HepG2 (cell line): ENCODE measurements around the gene TBC1D24. TPM values are rescaled to one million over a fixed set of nuclear protein-coding genes. Genes with fewer than 3 reads are reported as not detected.

Experiments used
- ATAC-seq: fragments of 200-7000 bp; cut with Tn5 transposase; 3 replicates; pipeline ENCODE4 v1.9.1; 2020; ENCODE audit warnings: mild to moderate bottlenecking, moderate library complexity
- BruUV-seq: library from RNA; stranded (reverse); fragments of 400-500 nt; replicated peaks from 2 replicates; lab custom pipeline; 2021; lab: Mats Ljungman, UMichigan
- CTCF ChIA-PET: fragments of 300-600 bp; formaldehyde crosslinking; extraction: SDS; loops from one replicate; lab custom pipeline; 2021; ENCODE audit warnings: low total read pairs, inconsistent platforms, low intra/inter-chr PET ratio; lab: Yijun Ruan, JAX
- POLR2A ChIA-PET: fragments of 350-600 bp; sonication (Branson Sonifier 250); formaldehyde crosslinking; loops from one replicate; lab custom pipeline; 2020; ENCODE audit warnings: antibody characterized with exemption, inconsistent platforms; lab: Yijun Ruan, JAX
- DNase-seq: peaks from one replicate; pipeline ENCODE4 v3.0.0-alpha.2; 2015; ENCODE audit warnings: low spot score
- FAIRE-seq: peaks from 3 replicates; lab custom pipeline; 2011; peaks lifted over from hg19 to GRCh38; lab: Jason Lieb, UNC
- H2AFZ ChIP-seq: one replicate; pipeline ENCODE4 v1.6.1; 2011; ENCODE audit warnings: low read length, inconsistent platforms
- H3K27ac ChIP-seq: fragments of 300-600 bp; 3 replicates; pipeline ENCODE4 v1.8.0; 2011; ENCODE audit warnings: mixed run types, mild to moderate bottlenecking, mixed read lengths, low read length, inconsistent platforms; ENCODE audit not compliant: insufficient read depth; ENCODE audit errors: extremely low read length
- H3K27me3 ChIP-seq, 2 experiments: fragments of 200-600 bp in 1 of 2; 2 replicates in 1 of 2; 3 replicates in 1 of 2; pipeline versions ENCODE4 v1.6.0 to v1.8.0; 2011; ENCODE audit warnings: low read length in 2 of 2, mild to moderate bottlenecking in 2 of 2, moderate library complexity in 2 of 2, inconsistent platforms in 1 of 2; ENCODE audit not compliant: insufficient read depth in 2 of 2, control insufficient read depth in 1 of 2
- H3K36me3 ChIP-seq, 2 experiments: fragments of 200-600 bp in 1 of 2; replicated peaks in 1 of 2; 2 replicates in 1 of 2; 3 replicates in 1 of 2; pipeline versions ENCODE4 v1.5.1 to v1.8.0; 2011; ENCODE audit warnings: low read length in 2 of 2, inconsistent platforms in 1 of 2; ENCODE audit not compliant: insufficient read depth in 2 of 2, control insufficient read depth in 1 of 2
- H3K4me1 ChIP-seq: 2 replicates; pipeline ENCODE4 v1.5.1; 2012; ENCODE audit warnings: low read length, inconsistent platforms; ENCODE audit not compliant: insufficient read depth
- H3K4me2 ChIP-seq: 2 replicates; pipeline ENCODE4 v1.6.0; 2011; ENCODE audit warnings: low read depth, low read length, inconsistent platforms
- H3K4me3 ChIP-seq, 3 experiments: fragments of 200-600 bp in 1 of 3; sonication (generic), shearing (Covaris generic) in 1 of 3; replicated peaks in 1 of 3; 2 replicates each; pipeline ENCODE4 v1.5.1; 2011 to 2016; ENCODE audit warnings: low read length in 3 of 3, inconsistent platforms in 2 of 3, low read depth in 2 of 3, mild to moderate bottlenecking in 2 of 3, control low read depth in 1 of 3, mixed read lengths in 1 of 3; ENCODE audit not compliant: insufficient read depth in 1 of 3
- H3K79me2 ChIP-seq: one replicate; pipeline ENCODE4 v1.6.1; 2011; ENCODE audit warnings: low read length, inconsistent platforms; ENCODE audit not compliant: insufficient read depth
- H3K9ac ChIP-seq: 2 replicates; pipeline ENCODE4 v1.6.0; 2011; ENCODE audit warnings: mild to moderate bottlenecking, low read depth, low read length, inconsistent platforms; ENCODE audit not compliant: insufficient read depth
- H3K9me3 ChIP-seq: 2 replicates; pipeline ENCODE4 v1.5.1; 2012; ENCODE audit warnings: mild to moderate bottlenecking, low read length
- H4K20me1 ChIP-seq: 2 replicates; pipeline ENCODE4 v1.6.0; 2011; ENCODE audit warnings: inconsistent platforms, mild to moderate bottlenecking, low read length, moderate library complexity; ENCODE audit not compliant: insufficient read depth
- CBFB ChIP-seq: sonication (generic); formaldehyde crosslinking; IDR thresholded peaks from 2 replicates; pipeline ENCODE4 v1.4.0; 2020; ENCODE audit warnings: missing genetic modification reagents
- GABPB1 ChIP-seq: IDR thresholded peaks from 2 replicates; pipeline ENCODE4 v1.6.1; 2016; ENCODE audit warnings: mild to moderate bottlenecking, missing genetic modification reagents, moderate library complexity, missing compliant biosample characterization
- GZF1 ChIP-seq: sonication (generic); formaldehyde crosslinking; IDR thresholded peaks from 2 replicates; pipeline ENCODE4 v1.5.1; 2020; ENCODE audit warnings: mild to moderate bottlenecking, missing genetic modification reagents
- IRF2 ChIP-seq: IDR thresholded peaks from 2 replicates; pipeline ENCODE4 v1.6.1; 2018; ENCODE audit warnings: missing genetic modification reagents, missing compliant biosample characterization
- ISX ChIP-seq: sonication (generic); formaldehyde crosslinking; conservative IDR thresholded peaks from 2 replicates; pipeline ENCODE4 v1.5.0; 2020; ENCODE audit warnings: missing genetic modification reagents
- JUND ChIP-seq: sonication (generic); formaldehyde crosslinking; IDR thresholded peaks from 2 replicates; pipeline ENCODE4 v1.8.0; 2022; ENCODE audit warnings: mild to moderate bottlenecking, missing genetic modification reagents
- KDM6A ChIP-seq: IDR thresholded peaks from 2 replicates; pipeline ENCODE4 v1.6.1; 2016; ENCODE audit warnings: low read depth
- MBD4 ChIP-seq: IDR thresholded peaks from 2 replicates; pipeline ENCODE4 v1.6.1; 2012; ENCODE audit warnings: low read length, inconsistent platforms, borderline replicate concordance
- ZNF317 ChIP-seq: sonication (generic); formaldehyde crosslinking; IDR thresholded peaks from 2 replicates; pipeline ENCODE4 v1.5.0; 2020; ENCODE audit warnings: mild to moderate bottlenecking, missing genetic modification reagents
- WGBS: methylation state at CpG from one replicate; pipeline ENCODE4 v1.1.6; 2017; ENCODE audit warnings: low lambda C conversion rate; 5-methylcytosine and 5-hydroxymethylcytosine counted together
- in situ Hi-C: cut with HindIII; loops from 2 replicates; pipeline ENCODE4 v1.10.0; 2017; ENCODE audit warnings: low pct_unique_long_range_greater_than_20kb; ENCODE audit not compliant: extremely low pct_ligation_motif_present
- intact Hi-C: fragments of 100-400 bp; cut with micrococcal nuclease; formaldehyde crosslinking; loops from one replicate; pipeline ENCODE4 v1.10.0; 2022; ENCODE audit not compliant: unreplicated experiment
- polyA plus RNA-seq, 8 experiments: library from polyadenylated mRNA; depleted of rRNA in 3 of 8; stranded (reverse) in 7 of 8; unstranded in 1 of 8; fragments of >200 nt; fragmentation: Illumina TruSeq in 4 of 8; extraction: Trizol in 4 of 8; gene quantifications; 2 replicates each; pipeline versions ENCODE4 v1.2.1 to v1.2.3, GENCODE V29; 2011 to 2016; ENCODE audit warnings: low read depth in 4 of 8, missing spikeins in 1 of 8, mixed read lengths in 1 of 8; ENCODE audit not compliant: insufficient read depth in 1 of 8
- total RNA-seq, 5 experiments: library from RNA; depleted of rRNA; stranded (reverse); fragments of >200 nt; fragmentation: Illumina TruSeq; extraction: Trizol; gene quantifications; 2 replicates each; pipeline ENCODE4 v1.2.3, GENCODE V29; 2016; ENCODE audit warnings: low read depth in 1 of 5
- TF ChIP-seq, protein P1 (sequence below), 2 experiments: fragments of 450-650 bp in 1 of 2; sonication (generic) in 1 of 2; formaldehyde crosslinking in 1 of 2; IDR thresholded peaks; 2 replicates each; pipeline versions ENCODE4 v1.6.1 to v1.8.0; 2016 to 2022; ENCODE audit warnings: antibody characterized with exemption in 1 of 2, mild to moderate bottlenecking in 1 of 2, missing genetic modification reagents in 1 of 2
- TF ChIP-seq, protein P2 (sequence below), 2 experiments: sonication (generic) in 1 of 2; formaldehyde crosslinking in 1 of 2; IDR thresholded peaks; 2 replicates each; pipeline versions ENCODE4 v1.4.0 to v1.6.1; 2018 to 2020; ENCODE audit warnings: missing genetic modification reagents in 2 of 2, borderline replicate concordance in 1 of 2, low read depth in 1 of 2, mild to moderate bottlenecking in 1 of 2, missing biosample characterization in 1 of 2

The TBC1D24 gene
- total and polyA plus RNA-seq, 2 of the 13 experiments (the other 11 are each of a cell fraction or from before 2014, with no cell fraction given) = 7.7 to 13.7 TPM

DNA sequence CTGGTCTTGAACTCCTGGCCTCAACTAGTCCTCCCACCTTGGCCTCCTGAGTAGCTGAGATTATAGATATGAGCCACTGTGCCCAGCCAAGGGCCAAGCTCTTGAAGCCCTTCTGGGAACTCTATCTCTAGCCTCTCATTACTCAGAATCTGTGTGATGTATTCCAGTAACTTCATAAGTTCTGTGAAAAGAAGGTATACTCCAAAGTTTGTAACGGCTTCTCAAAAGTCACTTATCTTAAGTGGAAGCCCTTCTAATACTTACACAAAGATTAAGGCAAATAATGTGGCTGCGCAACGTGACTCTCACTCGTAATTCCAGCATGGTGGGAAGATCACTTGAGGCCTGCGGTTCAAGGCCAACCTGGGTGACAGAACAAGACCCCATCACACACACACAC, 19.7 kb downstream of the TBC1D24 start:
- ChIA-PET CTCF (no interaction called here), POLR2A (no interaction called here)
- intact Hi-C loops = no loop called here
- Histone ChIP-seq H3K36me3 (peaks cover 12 to 29% of the 10 kb centered on the region in 2 experiments; a peak in 4 of 5 replicates), H3K4me3 (no peak overlapping the region), H3K79me2 (peaks cover 6% of the 10 kb centered on the region), H3K27ac (no peak overlapping the region), H3K9ac (no peak overlapping the region), H3K27me3 (no peaks in the 10 kb centered on the region), H4K20me1 (peaks cover 4% of the 10 kb centered on the region; the same call in 1 of the 2 replicates), H3K4me1 (peaks cover 27% of the 10 kb centered on the region), H3K9me3 (no peaks in the 10 kb centered on the region), H2AFZ (no peak overlapping the region), H3K4me2 (no peak overlapping the region)
- TF ChIP-seq ISX (CRISPR knock-in tag) = no peak
- no peak for TF ChIP-seq ZNF317 (CRISPR knock-in tag)
- no peak for TF ChIP-seq KDM6A
- TF ChIP-seq MBD4 = no peak
- no peak for TF ChIP-seq GABPB1
- TF ChIP-seq IRF2 (CRISPR knock-in tag) = no peak
- no peak for TF ChIP-seq JUND (CRISPR knock-in tag)
- TF ChIP-seq, protein P1, sequence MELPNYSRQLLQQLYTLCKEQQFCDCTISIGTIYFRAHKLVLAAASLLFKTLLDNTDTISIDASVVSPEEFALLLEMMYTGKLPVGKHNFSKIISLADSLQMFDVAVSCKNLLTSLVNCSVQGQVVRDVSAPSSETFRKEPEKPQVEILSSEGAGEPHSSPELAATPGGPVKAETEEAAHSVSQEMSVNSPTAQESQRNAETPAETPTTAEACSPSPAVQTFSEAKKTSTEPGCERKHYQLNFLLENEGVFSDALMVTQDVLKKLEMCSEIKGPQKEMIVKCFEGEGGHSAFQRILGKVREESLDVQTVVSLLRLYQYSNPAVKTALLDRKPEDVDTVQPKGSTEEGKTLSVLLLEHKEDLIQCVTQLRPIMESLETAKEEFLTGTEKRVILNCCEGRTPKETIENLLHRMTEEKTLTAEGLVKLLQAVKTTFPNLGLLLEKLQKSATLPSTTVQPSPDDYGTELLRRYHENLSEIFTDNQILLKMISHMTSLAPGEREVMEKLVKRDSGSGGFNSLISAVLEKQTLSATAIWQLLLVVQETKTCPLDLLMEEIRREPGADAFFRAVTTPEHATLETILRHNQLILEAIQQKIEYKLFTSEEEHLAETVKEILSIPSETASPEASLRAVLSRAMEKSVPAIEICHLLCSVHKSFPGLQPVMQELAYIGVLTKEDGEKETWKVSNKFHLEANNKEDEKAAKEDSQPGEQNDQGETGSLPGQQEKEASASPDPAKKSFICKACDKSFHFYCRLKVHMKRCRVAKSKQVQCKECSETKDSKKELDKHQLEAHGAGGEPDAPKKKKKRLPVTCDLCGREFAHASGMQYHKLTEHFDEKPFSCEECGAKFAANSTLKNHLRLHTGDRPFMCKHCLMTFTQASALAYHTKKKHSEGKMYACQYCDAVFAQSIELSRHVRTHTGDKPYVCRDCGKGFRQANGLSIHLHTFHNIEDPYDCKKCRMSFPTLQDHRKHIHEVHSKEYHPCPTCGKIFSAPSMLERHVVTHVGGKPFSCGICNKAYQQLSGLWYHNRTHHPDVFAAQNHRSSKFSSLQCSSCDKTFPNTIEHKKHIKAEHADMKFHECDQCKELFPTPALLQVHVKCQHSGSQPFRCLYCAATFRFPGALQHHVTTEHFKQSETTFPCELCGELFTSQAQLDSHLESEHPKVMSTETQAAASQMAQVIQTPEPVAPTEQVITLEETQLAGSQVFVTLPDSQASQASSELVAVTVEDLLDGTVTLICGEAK (IDR thresholded peaks at IDR 0.05) = no peak
- TF ChIP-seq, protein P1 (CRISPR knock-in tag; IDR thresholded peaks at IDR 0.05) = no peak
- TF ChIP-seq GZF1 (CRISPR knock-in tag) = no peak
- TF ChIP-seq, protein P2, sequence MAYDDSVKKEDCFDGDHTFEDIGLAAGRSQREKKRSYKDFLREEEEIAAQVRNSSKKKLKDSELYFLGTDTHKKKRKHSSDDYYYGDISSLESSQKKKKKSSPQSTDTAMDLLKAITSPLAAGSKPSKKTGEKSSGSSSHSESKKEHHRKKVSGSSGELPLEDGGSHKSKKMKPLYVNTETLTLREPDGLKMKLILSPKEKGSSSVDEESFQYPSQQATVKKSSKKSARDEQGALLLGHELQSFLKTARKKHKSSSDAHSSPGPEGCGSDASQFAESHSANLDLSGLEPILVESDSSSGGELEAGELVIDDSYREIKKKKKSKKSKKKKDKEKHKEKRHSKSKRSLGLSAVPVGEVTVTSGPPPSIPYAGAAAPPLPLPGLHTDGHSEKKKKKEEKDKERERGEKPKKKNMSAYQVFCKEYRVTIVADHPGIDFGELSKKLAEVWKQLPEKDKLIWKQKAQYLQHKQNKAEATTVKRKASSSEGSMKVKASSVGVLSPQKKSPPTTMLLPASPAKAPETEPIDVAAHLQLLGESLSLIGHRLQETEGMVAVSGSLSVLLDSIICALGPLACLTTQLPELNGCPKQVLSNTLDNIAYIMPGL (CRISPR knock-in tag; IDR thresholded peaks at IDR 0.05; ENCODE audit: borderline replicate concordance in 1 of 2, low read depth in 1 of 2) = no peak
- TF ChIP-seq CBFB = no peak
- no peak for ATAC-seq
- FAIRE-seq = no peak
- DNase-seq = no peak
- BruUV-seq = no TSS peak
- in situ Hi-C loops = no loop called here
- 97% methylated on average over 5 of the region's 5 CpGs for WGBS
